GM19438 (cell line): Measurements from ENCODE around the gene LENEP.

Experiments used
- ATAC-seq: cut with Tn5 transposase; IDR thresholded peaks from one replicate; pipeline ENCODE4 v1.9.1; 2021; ENCODE audit warnings: low read depth; ENCODE audit not compliant: unreplicated experiment

Gene LENEP

DNA sequence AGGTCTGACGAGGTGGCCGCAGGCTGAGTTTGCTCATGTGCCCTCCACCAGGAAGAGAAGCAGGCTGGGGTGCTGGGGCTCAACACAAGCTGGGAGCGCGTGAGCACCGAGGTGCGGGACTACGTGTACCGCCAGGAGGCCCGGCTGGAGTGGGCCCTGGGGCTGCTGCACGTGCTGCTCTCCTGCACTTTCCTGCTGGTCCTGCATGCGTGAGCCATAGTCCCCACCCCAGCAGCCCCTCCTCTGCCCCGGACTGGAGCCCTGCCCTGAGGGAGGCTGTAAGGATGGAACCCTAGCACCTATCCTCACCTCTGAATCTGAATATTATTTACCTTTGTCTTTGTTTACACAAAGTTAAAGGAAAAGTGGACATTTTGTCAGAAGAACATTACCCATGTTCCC is 49.9 kb downstream of the LENEP start:
- ATAC-seq: no peak

DNA sequence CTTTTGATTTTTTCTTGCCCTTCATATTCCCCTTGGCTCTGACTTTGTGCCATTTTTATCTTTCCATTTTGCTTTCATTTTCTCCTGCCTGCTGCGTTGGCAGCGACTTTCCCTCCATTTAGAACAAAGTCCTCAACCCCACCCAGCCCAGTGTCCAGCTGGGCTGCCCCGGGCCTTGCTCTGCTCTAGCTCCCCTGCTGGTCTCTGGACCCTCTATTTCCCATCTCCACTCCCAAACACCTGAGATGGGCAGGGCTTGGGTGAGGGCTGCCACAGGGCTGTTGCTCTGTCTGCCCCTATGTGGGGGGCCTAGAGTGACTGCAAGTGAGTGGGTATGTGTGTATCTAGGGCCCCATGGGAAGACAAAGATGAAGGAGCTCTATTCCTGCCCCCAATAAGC is 50.4 kb downstream of the LENEP start:
- no peak for ATAC-seq
